IMR-90 (cell line): ENCODE results near the gene ABAT. TPM values are rescaled to one million over a fixed set of nuclear protein-coding genes. Genes with fewer than 3 reads are reported as not detected.

ENCODE experiments used
- ATAC-seq: fragments of 200-7000 bp; cut with Tn5 transposase; 2 replicates; pipeline ENCODE4 v1.9.1; 2020; ENCODE audit warnings: low read depth, mild to moderate bottlenecking, moderate library complexity
- BruUV-seq: library from RNA; stranded (reverse); fragments of 400-500 nt; replicated peaks from 2 replicates; lab custom pipeline; 2021; lab: Mats Ljungman, UMichigan
- CTCF ChIA-PET: fragments of 300-600 bp; formaldehyde crosslinking; extraction: SDS; loops from one replicate; lab custom pipeline; 2021; ENCODE audit warnings: antibody characterized with exemption; lab: Yijun Ruan, JAX
- POLR2A ChIA-PET: fragments of 300-600 bp; sonication (Branson Sonifier 250); formaldehyde crosslinking; loops from one replicate; lab custom pipeline; 2022; ENCODE audit warnings: antibody characterized with exemption; ENCODE audit not compliant: unreplicated experiment; lab: Charles Lee
- DNase-seq: peaks from one replicate; pipeline ENCODE4 v3.0.0; 2013
- H2AFZ ChIP-seq: replicated peaks from 2 replicates; pipeline ENCODE3; 2013; ENCODE audit warnings: low read length, mild to moderate bottlenecking; ENCODE audit not compliant: poor library complexity
- H2AK5ac ChIP-seq: 2 replicates; pipeline ENCODE4 v1.6.1; 2013; ENCODE audit warnings: low read depth, low read length, inconsistent platforms
- H2AK9ac ChIP-seq: replicated peaks from 2 replicates; pipeline ENCODE3; 2013; ENCODE audit warnings: mild to moderate bottlenecking, low read depth, low read length, moderate library complexity; ENCODE audit not compliant: poor library complexity
- H2BK120ac ChIP-seq: 2 replicates; pipeline ENCODE4 v1.6.1; 2013; ENCODE audit warnings: low read depth, low read length, inconsistent platforms
- H2BK15ac ChIP-seq: 3 replicates; pipeline ENCODE4 v1.6.1; 2013; ENCODE audit warnings: low read depth, low read length, inconsistent platforms
- H2BK20ac ChIP-seq: 2 replicates; pipeline ENCODE4 v1.6.1; 2013; ENCODE audit warnings: low read depth, mild to moderate bottlenecking, inconsistent platforms, low read length, moderate library complexity
- H2BK5ac ChIP-seq: 2 replicates; pipeline ENCODE4 v1.6.1; 2013; ENCODE audit warnings: mild to moderate bottlenecking, low read depth, low read length, inconsistent platforms; ENCODE audit not compliant: poor library complexity, severe bottlenecking
- H3K14ac ChIP-seq: replicated peaks from 2 replicates; pipeline ENCODE4 v1.6.1; 2013; ENCODE audit warnings: low read depth, low read length, inconsistent platforms
- H3K18ac ChIP-seq: 2 replicates; pipeline ENCODE4 v1.6.1; 2013; ENCODE audit warnings: low read depth, low read length, control low read depth
- H3K23ac ChIP-seq: 2 replicates; pipeline ENCODE4 v1.6.1; 2013; ENCODE audit warnings: low read depth, low read length, inconsistent platforms
- H3K27ac ChIP-seq: 2 replicates; pipeline ENCODE4 v1.5.1; 2013; ENCODE audit warnings: mild to moderate bottlenecking, control low read depth, low read length; ENCODE audit not compliant: insufficient read depth
- H3K27me3 ChIP-seq: 2 replicates; pipeline ENCODE4 v1.6.1; 2013; ENCODE audit warnings: low read length; ENCODE audit not compliant: control insufficient read depth, insufficient read depth
- H3K36me3 ChIP-seq: 2 replicates; pipeline ENCODE4 v1.6.1; 2013; ENCODE audit warnings: low read length, mixed read lengths; ENCODE audit not compliant: control insufficient read depth, insufficient read depth
- H3K4ac ChIP-seq: 2 replicates; pipeline ENCODE4 v1.6.1; 2013; ENCODE audit warnings: low read depth, low read length, inconsistent platforms
- H3K4me1 ChIP-seq: 2 replicates; pipeline ENCODE4 v1.6.1; 2013; ENCODE audit warnings: low read length, mixed read lengths; ENCODE audit not compliant: control insufficient read depth, insufficient read depth
- H3K4me2 ChIP-seq: 2 replicates; pipeline ENCODE4 v1.6.1; 2013; ENCODE audit warnings: low read depth, mild to moderate bottlenecking, control low read depth, low read length, moderate library complexity
- H3K4me3 ChIP-seq: 2 replicates; pipeline ENCODE4 v1.5.1; 2013; ENCODE audit warnings: low read depth, mild to moderate bottlenecking, control low read depth, low read length, moderate library complexity; ENCODE audit not compliant: insufficient read depth
- H3K56ac ChIP-seq: 2 replicates; pipeline ENCODE4 v1.6.1; 2013; ENCODE audit warnings: low read length, inconsistent platforms; ENCODE audit not compliant: insufficient read depth; ENCODE audit errors: extremely low read depth
- H3K79me1 ChIP-seq, 2 experiments: 2 replicates each; pipeline ENCODE4 v1.6.1; 2013; ENCODE audit warnings: low read length in 2 of 2, inconsistent platforms in 1 of 2, low read depth in 1 of 2
- H3K9ac ChIP-seq: 2 replicates; pipeline ENCODE4 v1.6.1; 2013; ENCODE audit warnings: low read depth, low read length, control low read depth
- H3K9me1 ChIP-seq: 2 replicates; pipeline ENCODE4 v1.6.1; 2013; ENCODE audit warnings: low read length, inconsistent platforms; ENCODE audit not compliant: insufficient read depth
- H3K9me3 ChIP-seq: 2 replicates; pipeline ENCODE4 v1.6.1; 2013; ENCODE audit warnings: low read length; ENCODE audit not compliant: control insufficient read depth, insufficient read depth
- H4K20me1 ChIP-seq: 2 replicates; pipeline ENCODE4 v1.6.1; 2013; ENCODE audit warnings: low read length, inconsistent platforms; ENCODE audit not compliant: insufficient read depth
- H4K5ac ChIP-seq: 2 replicates; pipeline ENCODE4 v1.6.1; 2013; ENCODE audit warnings: mild to moderate bottlenecking, low read depth, low read length, control low read depth
- H4K8ac ChIP-seq, 2 experiments: 2 replicates each; pipeline ENCODE4 v1.6.1; 2013; ENCODE audit warnings: low read depth in 2 of 2, low read length in 2 of 2, control low read depth in 1 of 2, inconsistent platforms in 1 of 2
- H4K91ac ChIP-seq: 2 replicates; pipeline ENCODE4 v1.6.1; 2013; ENCODE audit warnings: low read depth, low read length, inconsistent platforms; ENCODE audit not compliant: insufficient read depth
- CEBPB ChIP-seq: IDR thresholded peaks from 2 replicates; pipeline ENCODE4 v1.6.1; 2012; ENCODE audit warnings: low read depth, low read length, improper control_type of control experiment
- CHD1 ChIP-seq: IDR thresholded peaks from 2 replicates; pipeline ENCODE4 v1.6.1; 2012; ENCODE audit warnings: low read depth, low read length, improper control_type of control experiment
- MAFK ChIP-seq: IDR thresholded peaks from 2 replicates; pipeline ENCODE4 v1.6.1; 2012; ENCODE audit warnings: low read depth, low read length, improper control_type of control experiment
- MAZ ChIP-seq: IDR thresholded peaks from 2 replicates; pipeline ENCODE4 v1.6.1; 2012; ENCODE audit warnings: low read depth, mild to moderate bottlenecking, low read length, improper control_type of control experiment, moderate library complexity, borderline replicate concordance
- NFE2L2 ChIP-seq: fragments of 150-350 bp; IDR thresholded peaks from 2 replicates; pipeline ENCODE4 v1.6.1; 2016; ENCODE audit warnings: low read depth, mild to moderate bottlenecking, low read length
- POLR2A ChIP-seq: IDR thresholded peaks from 2 replicates; pipeline ENCODE4 v1.6.1; 2012; ENCODE audit warnings: mild to moderate bottlenecking, low read depth, low read length
- SMC3 ChIP-seq: fragments of 150-350 bp; IDR thresholded peaks from 2 replicates; pipeline ENCODE4 v1.6.1; 2016; ENCODE audit warnings: low read depth, mild to moderate bottlenecking, antibody characterized with exemption, low read length, moderate library complexity
- USF2 ChIP-seq: fragments of 150-350 bp; IDR thresholded peaks from 2 replicates; pipeline ENCODE4 v1.6.1; 2017; ENCODE audit warnings: mild to moderate bottlenecking, antibody characterized with exemption, low read length, low read depth
- WGBS, 2 experiments: methylation state at CpG; one replicate each; pipeline versions ENCODE4 v1.1.5 to v1.1.7; 2013; ENCODE audit warnings: missing lambda C conversion rate in 2 of 2; ENCODE audit not compliant: insufficient read length in 1 of 2; ENCODE audit errors: extremely low coverage in 2 of 2; 5-methylcytosine and 5-hydroxymethylcytosine counted together
- dilution Hi-C: fragments of 300-500 bp; cut with HindIII; formaldehyde crosslinking; loops from one replicate; pipeline ENCODE4 v1.14.3; 2018; ENCODE audit warnings: low sequenced_read_pairs; ENCODE audit not compliant: unreplicated experiment
- in situ Hi-C: fragments of 300-500 bp; cut with MboI; formaldehyde crosslinking; loops from 3 replicates; pipeline ENCODE4 v1.14.3; 2019; ENCODE audit warnings: low sequenced_read_pairs, inconsistent platforms, mixed read lengths
- intact Hi-C: fragments of 100-400 bp; cut with micrococcal nuclease; formaldehyde crosslinking; loops from 2 replicates; pipeline ENCODE4 v1.10.0; 2022
- polyA plus RNA-seq, 3 experiments: library from polyadenylated mRNA; depleted of rRNA; stranded (reverse); fragments of >200 nt; gene quantifications; 2 replicates each; pipeline ENCODE4 v1.2.3, GENCODE V29; 2012; ENCODE audit warnings: low replicate concordance in 1 of 3
- total RNA-seq: library from RNA; depleted of rRNA; stranded (reverse); fragments of >200 nt; gene quantifications from 2 replicates; pipeline ENCODE4 v1.2.3, GENCODE V29; 2012
- TF ChIP-seq, protein P1 (sequence below): fragments of 150-350 bp; IDR thresholded peaks from 2 replicates; pipeline ENCODE4 v1.6.1; 2016; ENCODE audit warnings: low read depth, mild to moderate bottlenecking, low read length, moderate library complexity, borderline replicate concordance

Gene ABAT
- total and polyA plus RNA-seq, 2 of the 4 experiments (the other 2 are of a cell fraction): 4.5 to 6.9 TPM

- no peak overlapping the region for H3K9ac ChIP-seq
- H3K23ac ChIP-seq: no peak overlapping the region
- no peaks in the 10 kb centered on the region for H3K9me1 ChIP-seq
- no peak for TF ChIP-seq MAZ
- no peak for TF ChIP-seq SMC3
- no peak for TF ChIP-seq NFE2L2
- no peak for TF ChIP-seq CHD1
- no peak for TF ChIP-seq POLR2A
- TF ChIP-seq USF2: no peak
- TF ChIP-seq MAFK: no peak
- no peak for TF ChIP-seq CEBPB
- TF ChIP-seq, protein P1, sequence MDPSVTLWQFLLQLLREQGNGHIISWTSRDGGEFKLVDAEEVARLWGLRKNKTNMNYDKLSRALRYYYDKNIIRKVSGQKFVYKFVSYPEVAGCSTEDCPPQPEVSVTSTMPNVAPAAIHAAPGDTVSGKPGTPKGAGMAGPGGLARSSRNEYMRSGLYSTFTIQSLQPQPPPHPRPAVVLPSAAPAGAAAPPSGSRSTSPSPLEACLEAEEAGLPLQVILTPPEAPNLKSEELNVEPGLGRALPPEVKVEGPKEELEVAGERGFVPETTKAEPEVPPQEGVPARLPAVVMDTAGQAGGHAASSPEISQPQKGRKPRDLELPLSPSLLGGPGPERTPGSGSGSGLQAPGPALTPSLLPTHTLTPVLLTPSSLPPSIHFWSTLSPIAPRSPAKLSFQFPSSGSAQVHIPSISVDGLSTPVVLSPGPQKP: no peak
- H2AFZ ChIP-seq: no peak overlapping the region
- H3K4ac ChIP-seq: no peak overlapping the region
- POLR2A ChIA-PET: no interaction called here
- no peaks in the 10 kb centered on the region; the same call in 1 of the 2 replicates for H3K27me3 ChIP-seq
- no peak overlapping the region for H2BK120ac ChIP-seq
- dilution Hi-C loops: no loop called here
- in situ Hi-C loops: no loop called here
- BruUV-seq: no TSS peak
- no peak overlapping the region for H2BK20ac ChIP-seq
- ATAC-seq: no peak
- DNase-seq: no peak
- H3K4me2 ChIP-seq: no peak overlapping the region
- H3K9me3 ChIP-seq: no peaks in the 10 kb centered on the region
- no peak overlapping the region for H3K14ac ChIP-seq
- no peak overlapping the region for H3K56ac ChIP-seq
- CTCF ChIA-PET: no interaction called here
- no peak overlapping the region for H2AK5ac ChIP-seq
- no peak overlapping the region for H4K8ac ChIP-seq
- H4K91ac ChIP-seq: no peak overlapping the region
- H3K4me1 ChIP-seq: no peaks in the 10 kb centered on the region
- no peak overlapping the region for H2BK15ac ChIP-seq
- no peak overlapping the region for H2AK9ac ChIP-seq
- H2BK5ac ChIP-seq: no peak overlapping the region
- no peaks in the 10 kb centered on the region for H3K79me1 ChIP-seq
- H3K4me3 ChIP-seq: no peak overlapping the region
- no peak overlapping the region for H3K18ac ChIP-seq
- no peaks in the 10 kb centered on the region for H4K20me1 ChIP-seq
- WGBS, 2 experiments: 44% methylated on average over 2 of the region's 9 CpGs; no CpG with 5 or more reads in 1 of the 2 experiments
- intact Hi-C loops: no loop called here
- no peaks in the 10 kb centered on the region for H3K36me3 ChIP-seq
- no peak overlapping the region for H4K5ac ChIP-seq
- H3K27ac ChIP-seq: no peak overlapping the region
These were observed 61.8 kb downstream of the ABAT start for GRCh38 chr16:8736123-8736668.
